Measurements from ENCODE around the gene FBXO22.
"Not testable (repeated sequence)": the region's sequence is repeated elsewhere in the genome, so short reads cannot be mapped to it uniquely, and the experiment has no call there.

Gene FBXO22

DNA sequence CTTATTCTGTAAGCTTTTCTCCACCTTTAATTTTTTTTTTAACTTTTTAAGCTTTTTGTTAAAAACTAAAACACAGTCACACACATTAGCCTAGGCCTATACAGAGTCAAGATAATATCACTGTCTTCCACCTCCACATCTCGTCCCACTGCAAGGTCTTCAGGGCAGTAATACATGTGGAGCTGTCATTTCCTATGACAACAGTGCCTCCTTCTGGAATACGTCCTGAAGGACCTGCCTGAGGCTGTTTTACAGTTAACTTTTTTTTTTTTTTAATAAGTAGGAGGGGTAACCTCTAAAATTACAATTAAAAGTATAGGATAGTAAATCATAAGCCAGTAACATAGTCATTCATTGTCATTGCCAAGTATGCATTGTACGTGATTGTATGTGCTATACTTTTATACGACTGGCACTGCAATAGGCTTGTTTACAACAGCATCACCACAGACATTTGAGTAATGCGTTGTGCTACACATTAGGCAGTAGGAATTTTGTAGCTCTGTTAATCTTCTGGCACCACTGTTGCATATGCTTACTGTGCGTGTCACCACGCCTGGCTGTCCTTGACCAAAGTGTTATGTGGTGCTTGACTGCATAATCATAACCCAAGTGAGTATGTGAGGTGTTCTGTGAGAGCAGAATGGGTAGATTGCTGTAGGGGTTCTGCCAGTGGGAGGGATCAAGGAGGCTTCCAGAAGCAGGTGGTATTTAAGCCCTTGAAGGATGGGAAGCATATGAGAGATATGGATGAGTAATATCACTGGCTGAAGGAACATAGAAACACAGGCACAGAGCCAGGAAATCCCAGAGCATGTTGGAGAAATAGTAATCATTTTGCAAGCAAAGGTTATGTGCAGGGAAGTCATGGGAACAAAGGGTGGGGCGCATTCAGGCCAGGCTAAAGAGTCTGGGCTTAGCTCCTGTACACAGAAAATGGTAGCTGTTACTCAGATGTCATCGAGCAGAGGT lies 18.3 kb downstream of the FBXO22 start:
- no peak for DNase-seq

DNA sequence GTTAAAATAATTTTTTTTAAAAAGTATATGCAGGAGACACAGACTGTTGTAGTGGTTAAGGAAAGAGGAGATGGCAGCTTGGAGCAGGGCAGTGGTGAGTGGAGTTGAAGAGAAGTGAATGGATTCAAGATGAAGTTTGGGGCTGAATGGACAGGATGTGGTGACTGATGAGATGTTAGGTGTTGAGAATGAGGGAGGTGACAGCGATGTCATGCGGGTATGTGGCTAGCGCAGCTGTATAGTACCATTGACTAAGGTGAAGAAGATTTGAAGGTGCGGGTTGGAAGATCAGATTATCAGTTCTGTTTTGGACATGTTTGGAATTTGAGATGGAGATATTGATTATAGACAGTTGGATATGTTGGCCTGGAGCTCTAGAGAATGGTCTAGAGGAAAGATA lies 20.1 kb downstream of the FBXO22 start:
- DNase-seq = no peak

DNA sequence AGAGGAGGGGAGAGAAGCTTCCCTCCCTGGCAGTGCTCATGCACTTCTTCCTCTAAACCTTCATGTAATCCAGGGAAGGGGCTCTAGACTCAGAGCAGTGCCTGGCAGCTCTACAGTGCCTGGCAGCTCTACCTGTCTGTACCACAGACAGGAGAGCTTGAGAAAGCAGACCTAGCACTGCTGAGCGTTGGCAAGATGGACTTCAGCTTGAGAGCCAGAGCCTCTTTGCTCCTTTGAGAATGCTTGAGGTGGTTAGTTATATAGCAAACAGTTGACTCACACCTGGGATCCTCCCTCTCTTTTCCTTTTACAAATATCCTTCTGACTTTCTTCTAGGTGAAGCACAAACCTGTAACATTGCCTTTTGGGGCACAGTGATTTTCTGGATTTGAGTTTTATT lies 20.9 kb downstream of the FBXO22 start:
- DNase-seq = no peak

DNA sequence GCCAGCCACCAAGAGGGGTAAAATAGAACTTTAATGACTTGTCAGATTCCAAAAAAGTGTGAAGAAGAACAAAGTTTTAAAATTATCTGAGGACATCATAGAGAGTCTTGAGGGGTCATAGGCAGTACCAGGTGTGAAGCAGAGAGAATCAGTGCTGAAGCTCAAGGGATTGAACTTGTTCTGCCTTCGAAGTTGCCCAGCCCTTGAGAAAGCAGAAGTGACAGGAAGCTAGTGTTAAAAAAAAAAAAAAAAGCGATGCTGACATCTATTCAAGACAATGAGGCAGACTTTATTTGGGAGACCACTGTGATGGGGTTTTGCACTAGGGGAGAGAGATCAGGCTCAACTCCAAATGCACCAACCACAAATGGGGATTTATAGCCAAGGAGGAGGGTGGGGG lies 21.8 kb downstream of the FBXO22 start:
- DNase-seq = no peak

DNA sequence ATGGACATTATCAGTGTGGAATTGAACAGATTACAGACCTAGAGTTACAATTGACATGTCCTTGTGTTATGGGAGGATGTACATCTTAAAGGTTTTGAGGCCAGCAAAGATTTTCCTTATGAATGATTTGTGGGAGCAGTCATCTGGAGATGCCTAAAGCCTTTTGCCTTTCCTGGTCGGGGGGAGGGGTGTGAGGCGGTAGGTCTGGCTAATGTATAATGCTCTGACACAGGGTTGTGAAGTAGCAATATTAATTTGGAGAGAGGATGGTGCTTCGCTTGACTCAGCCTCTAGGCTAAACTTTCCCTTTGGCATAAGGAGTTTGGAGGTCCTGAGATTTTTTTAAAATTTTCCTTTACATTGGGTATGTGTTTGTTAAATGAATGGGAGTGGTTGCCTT lies 23.3 kb downstream of the FBXO22 start:
- DNase-seq = no peak

DNA sequence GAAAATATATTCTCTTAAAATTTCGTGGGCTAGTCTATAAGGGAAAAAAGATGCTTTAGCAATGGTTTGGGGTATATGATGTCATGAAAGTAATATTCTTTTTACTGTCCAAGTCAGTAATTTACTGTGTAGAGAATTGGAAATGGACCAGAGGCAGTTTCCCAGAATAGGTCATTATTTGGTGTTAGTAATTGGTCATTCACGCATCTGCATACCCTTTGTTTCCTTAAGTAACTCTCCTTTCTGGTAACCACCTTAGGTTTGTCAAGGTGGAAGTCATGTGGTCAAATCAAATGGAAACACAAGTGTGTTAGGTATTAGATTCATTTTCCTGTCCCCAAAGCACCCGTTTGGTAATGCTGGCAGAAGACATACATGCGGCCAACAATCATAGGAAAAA lies 23.9 kb downstream of the FBXO22 start:
- DNase-seq = no peak

DNA sequence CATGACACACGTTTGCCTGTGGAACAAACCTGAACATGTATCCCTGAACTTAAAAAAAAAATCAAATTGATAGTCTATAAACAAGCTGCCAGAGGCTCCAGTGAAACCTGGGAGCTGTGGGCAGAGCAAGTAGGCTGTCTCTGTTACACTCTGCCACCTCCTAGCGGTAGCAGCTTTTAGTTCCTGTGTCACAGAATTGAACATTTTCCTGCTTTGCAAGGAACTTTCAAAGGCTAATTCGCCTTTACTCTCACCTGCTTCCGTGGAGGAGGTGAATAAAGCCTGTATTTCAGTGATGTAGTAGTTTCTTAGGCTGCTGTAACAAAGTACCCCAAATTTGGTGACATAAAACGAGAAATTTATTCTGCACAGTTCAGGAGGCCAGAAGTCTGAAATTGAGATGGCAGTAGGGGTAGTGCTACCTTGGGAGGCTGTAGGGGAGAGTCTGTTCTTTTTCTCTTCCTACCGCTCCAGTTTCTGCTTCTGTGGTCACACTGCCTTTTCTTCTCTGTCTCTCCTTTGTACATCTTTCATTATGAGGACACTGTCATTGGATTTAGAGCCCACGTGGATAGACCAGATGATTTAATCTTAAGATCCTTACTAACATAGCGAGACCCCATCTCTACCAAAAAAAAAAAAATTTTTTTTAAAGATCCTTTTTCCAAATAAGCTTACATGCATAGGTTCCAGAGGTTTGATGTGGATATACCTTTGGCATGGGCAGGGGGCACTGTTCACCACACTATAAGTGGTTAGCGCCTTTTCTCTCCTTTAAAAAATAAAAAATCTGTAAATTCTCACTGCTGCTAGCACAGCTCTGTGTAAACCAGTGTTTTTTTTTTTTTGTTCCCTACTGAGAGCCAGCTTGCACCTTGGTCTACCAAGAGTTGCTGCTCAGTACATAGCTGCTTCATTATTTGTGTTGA lies 25.3 kb downstream of the FBXO22 start:
- no peak for DNase-seq

DNA sequence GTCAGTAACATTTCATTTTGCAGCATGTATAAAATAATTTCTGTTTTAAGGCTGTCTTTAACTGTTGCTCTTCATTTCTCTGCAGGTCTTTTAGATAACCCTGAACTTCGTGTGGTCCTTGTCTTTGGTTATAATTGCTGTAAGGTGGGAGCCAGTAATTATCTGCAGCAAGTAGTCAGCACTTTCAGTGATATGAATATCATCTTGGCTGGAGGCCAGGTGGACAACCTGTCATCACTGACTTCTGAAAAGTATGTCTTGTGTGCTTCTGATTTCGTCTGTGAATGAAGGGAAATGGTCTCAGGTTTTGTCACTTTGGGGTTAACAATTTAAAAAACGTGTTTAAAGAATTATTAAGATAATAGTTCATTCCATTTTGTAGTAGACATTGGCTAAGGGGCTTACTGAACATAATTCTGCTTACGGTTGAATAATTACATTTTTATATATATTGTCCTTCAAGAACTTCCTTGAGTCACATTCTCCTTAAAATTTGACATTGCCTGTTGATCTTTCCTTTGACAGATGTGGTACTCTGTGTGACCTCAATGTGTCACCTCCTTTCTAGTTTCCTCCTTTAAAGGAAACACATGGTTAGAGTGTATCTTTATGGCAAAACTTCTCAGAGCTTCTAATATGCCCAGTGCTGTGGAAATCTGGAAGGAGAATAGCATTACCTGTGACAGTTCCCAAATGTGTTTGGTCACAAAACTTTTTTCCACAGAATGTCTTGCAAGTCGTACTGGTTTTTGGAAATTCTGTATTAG lies 26.3 kb downstream of the FBXO22 start:
- no peak for DNase-seq

DNA sequence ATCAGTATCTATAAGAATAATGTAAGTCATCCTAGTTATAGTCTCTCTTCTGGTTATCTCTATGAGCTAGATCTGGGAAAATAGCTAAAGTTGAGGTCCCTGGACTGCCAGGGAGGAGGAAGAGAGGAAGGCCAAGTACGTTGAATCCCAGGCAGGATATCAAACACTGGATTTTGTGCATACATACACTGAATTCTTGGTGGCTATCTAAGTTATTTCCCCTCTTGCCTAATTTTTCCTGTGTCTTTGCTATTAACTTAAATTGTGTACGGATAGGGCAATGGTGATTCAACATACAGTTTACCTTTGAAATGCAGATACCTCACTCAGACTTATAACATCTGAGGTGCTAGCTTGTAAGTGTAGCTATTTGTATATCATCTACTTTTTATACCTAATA lies 27.2 kb downstream of the FBXO22 start:
- no peak for DNase-seq

DNA sequence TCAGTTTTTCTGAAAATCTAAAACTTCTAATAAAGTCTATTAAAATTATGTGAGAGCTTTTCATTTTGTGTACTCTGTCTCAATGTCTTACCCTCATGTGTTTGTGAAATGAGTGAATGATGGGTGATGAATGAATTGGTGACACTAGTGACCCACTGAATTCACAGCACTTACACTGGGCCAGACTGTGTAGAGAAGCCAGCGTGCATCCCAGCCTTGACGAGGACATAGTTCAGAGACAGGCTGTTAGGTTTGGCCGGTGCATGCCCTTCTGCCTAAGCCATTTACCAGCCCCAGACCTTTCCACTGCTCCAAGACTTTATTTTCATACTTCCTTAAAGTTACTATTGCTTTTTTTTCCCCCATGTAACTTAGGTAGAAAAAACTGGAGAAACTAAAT lies 38.8 kb downstream of the FBXO22 start:
- no peak for DNase-seq

DNA sequence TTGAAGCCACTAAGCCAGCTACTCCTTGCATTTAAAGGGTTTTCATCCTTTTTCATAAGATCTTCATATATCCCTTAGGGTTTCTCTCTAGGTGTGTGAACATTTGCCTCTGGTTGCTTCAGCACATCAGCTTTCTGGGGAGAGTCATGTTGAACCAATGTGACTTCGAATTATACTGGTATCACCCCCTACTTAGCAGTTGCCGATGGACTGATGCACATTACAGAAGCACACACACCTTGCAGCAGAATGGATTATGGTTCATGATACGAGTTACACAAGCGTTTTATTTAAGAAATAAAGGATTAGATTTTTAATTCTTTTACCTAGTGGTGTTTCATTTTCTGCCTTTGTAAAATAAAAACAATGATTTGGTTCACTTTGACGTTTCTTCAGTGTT lies 39.6 kb downstream of the FBXO22 start:
- DNase-seq = no peak

DNA sequence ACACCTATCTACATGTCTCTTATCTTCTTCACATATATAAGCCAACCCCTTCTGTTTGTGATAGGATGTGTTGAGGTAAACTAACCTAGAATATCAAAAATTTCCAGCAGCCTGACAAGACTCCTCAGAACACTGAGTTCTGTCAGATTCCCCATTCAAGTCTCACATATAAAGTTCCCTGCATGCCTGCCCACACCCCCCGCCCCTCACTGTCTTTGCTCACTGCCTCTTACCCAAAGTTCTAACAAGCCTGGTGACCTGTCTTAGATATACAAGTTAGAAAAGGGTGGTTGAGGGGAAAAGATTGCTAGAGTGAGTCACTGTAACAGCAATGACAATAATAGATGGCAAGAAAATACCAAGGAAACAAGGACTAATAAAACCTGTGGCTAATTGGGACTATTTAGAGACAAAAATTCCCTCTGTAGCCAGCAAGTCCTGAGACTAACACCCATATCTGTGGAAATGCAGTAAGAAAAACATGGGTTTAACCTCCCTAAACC lies 40.1 kb downstream of the FBXO22 start:
- DNase-seq = no peak

DNA sequence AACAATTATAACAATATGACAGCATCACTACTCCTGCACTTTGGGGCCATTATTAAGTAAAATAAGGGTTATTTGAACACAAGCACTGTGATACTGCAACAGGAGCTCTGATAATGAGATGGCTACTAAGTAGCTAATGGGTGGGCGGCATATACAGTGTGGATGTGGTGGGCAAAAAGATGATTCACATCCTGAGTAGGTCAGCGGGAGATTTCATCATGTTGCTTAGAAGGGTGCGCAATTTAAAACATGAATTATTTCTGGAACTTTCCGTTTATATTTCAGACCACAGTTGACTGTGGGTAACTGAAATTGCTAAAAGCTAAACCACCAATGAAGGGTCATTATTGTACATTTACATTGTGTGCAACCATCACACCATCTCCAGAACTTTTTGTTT lies 42.3 kb downstream of the FBXO22 start:
- DNase-seq = no peak

DNA sequence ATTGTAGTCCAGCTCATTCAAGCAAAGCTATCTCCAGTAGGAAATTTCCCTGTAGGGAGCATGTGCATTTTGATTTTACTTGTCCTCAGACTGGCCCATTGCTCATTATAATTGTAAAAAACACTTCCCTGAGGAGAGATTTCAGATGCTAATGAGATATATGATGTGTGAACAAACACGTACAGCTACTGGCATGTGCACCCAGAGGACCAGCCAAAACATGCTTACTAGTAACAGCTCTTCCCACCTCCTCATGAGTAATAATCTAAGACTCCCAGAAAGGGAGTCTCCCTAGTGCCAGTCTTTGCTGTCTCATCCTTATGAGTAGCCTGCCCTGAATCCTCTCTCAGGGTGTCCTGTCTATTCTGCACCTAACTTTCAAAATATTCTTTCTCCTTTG lies 43.4 kb downstream of the FBXO22 start:
- DNase-seq = no peak

DNA sequence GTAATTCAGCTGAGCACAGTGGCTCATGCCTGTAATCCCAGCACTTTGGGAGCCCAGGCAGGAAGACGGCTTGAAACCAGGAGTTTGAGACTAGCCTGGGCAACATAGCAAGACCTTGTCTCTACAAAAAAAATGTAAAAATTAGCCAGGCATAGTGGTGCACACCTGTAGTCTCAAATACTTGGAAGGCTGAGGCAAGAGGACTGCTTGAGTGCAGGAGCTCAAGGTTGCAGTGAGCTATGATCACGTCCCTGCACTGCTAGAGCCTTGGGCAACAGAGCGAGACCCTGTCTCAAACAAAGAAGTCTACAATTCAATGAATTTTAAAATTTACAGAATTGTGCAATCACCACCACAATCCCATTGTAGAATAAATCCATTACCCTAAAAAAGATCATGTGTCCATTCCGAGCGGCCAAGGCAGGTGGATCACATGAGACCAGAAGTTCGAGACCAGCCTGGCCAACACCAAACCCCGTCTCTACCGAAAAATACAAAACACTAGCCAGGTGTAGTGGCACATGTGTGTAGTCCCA lies 45.2 kb downstream of the FBXO22 start:
- no peak for DNase-seq

DNA sequence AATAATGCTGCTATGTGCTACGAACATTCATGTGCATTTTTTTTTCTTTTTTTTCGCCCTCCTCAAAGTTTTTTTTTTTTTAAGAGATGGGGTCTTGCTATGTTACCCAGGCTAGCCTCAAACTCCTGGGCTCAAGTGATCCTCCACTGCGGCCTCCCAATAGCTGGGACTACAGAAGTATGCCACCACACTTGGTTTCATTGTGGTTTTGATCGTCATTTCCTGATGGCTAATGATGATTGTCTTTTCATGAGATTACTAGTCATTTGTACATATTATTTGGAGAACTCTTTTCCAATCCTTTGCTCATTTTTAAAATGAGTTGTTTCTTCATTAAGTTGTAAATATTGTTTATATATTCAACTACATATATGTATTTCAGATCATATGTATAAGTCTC lies 48.8 kb downstream of the FBXO22 start:
- DNase-seq = no peak

DNA sequence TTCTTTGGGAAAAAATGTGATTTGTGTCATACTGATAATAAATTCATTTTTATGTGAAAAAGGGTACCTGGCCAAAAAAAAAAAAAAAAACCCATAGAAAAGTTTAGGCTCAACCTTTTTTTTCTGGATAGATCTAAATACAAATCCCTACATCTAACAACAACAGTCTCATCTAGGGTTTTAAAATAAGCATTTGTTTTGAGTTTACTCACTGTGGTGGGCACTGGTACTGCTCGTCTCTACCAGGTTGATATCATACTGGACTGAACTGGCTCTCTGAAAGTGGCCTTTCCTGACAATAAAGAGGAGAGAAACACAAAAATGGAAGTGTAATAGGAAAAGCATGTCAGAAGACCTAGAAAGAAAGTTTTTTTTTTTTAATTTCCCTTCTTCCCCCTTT lies 52.0 kb downstream of the FBXO22 start:
- DNase-seq = no peak

DNA sequence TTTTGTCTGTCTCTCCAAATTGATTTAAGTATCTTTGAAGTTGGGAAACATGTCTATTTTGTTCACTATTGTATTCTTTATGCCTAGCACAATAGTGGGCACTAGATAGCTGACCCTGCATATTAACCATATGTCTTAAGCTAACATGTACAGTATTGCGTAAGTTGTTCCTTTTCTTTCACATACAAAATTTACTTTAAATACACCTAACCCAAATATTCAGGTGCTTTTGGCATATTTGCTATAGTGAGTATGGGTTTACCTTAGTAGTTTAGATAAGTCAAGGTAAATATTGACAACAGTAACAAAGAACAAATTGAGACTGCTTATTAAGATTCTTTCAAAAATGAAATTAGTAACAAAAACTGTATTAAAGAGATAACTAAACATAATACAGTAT lies 57.7 kb downstream of the FBXO22 start:
- no peak for DNase-seq

DNA sequence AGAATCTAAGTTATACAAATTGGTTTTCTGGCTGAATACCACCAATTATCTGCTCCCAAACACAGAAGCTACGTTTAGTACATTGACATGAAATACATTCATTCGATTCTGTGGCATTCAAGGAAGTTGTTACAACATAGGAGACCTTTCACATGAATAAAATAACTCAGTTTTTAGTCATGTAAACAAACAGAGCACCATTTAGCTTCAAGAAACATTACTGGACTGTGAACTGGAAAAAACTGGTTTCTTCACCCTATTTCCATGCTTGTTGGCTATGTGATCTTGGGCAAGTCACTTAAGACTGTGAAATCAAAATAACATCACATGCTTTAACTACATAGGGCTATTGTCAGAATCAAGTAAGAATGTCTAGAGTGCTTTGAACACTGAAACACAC lies 62.4 kb downstream of the FBXO22 start:
- DNase-seq = no peak

DNA sequence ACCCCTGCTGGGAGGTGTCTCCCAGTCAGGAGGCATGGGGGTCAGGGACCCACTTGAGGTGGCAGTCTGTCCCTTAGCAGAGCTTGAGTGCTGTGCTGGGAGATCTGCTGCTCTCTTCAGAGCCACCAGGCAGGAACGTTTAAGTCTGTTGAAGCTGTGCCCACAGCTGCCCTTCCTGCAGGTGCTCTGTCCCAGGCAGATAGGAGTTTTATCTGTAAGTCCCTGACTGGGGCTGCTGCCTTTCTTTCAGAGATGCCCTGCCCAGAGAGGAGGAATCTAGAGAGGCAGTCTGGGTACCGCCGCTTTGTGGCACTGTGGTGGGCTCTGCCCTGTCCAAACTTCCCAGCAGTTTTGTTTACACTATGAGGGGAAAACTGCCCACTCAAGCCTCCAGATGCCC lies 73.1 kb downstream of the FBXO22 start:
- DNase-seq = not testable (repeated sequence)

DNA sequence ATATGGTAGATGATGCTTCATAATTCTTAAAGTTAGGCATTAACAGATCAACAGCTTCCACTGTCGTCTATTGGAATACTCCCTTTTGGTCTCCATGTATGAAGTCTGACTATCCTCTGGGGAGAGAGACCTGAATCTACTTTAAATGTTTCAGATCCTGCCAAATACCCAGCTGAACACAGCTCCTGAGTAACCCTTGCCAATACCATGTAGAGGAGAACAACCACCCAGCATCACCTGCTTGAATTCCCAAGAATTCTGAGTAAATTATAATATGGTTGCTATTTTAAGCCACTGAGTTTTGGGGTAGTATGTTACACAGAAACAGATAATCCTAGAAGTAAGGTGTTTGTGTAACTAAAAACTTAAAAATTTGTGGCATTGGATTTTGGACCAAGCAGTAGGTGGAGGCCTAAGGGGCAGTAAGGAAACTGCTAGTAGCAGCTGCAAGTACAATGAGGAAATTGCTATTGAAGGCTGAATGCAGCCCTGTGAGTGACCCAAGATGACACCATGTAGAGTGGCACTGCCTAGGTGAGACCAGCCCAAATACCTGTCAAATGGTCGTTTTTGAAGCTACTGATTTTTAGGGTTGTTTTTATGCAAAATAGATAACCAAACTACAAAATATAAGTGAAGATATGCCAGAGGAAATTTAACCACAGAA lies 77.6 kb downstream of the FBXO22 start:
- no peak for DNase-seq

DNA sequence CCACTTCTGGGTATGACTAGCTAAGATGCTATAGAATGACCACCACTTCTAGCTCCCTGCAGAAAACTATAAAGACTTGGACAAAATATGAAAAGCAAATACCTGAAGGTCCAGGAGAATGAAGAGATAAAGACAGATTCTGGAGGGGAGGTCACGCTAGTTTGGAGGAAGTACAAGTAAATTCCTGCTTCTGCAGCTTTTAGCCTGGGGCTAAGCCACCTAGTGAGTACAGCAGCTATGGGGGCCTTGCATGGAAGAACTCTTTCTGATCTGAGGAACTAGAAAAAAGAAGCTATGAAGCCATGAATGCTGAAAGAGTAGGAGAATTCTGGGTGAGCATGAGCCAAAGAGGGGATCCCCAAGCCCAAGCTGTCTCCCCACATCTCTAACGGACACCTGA lies 78.8 kb downstream of the FBXO22 start:
- no peak for DNase-seq

Data from stimulated activated CD4-positive, alpha-beta T cell treated with anti-CD3 and anti-CD28 coated beads, Interleukin-2, amount 100 ng/mL, for 48 hours (primary cell).